Epidermal melanocyte (primary cell): ENCODE results near the gene IGFALS.

Experiments
- DNase-seq: peaks from one replicate; pipeline ENCODE4 v3.0.0; 2011; ENCODE audit warnings: low spot score; ENCODE audit not compliant: insufficient read length

The IGFALS gene

DNA sequence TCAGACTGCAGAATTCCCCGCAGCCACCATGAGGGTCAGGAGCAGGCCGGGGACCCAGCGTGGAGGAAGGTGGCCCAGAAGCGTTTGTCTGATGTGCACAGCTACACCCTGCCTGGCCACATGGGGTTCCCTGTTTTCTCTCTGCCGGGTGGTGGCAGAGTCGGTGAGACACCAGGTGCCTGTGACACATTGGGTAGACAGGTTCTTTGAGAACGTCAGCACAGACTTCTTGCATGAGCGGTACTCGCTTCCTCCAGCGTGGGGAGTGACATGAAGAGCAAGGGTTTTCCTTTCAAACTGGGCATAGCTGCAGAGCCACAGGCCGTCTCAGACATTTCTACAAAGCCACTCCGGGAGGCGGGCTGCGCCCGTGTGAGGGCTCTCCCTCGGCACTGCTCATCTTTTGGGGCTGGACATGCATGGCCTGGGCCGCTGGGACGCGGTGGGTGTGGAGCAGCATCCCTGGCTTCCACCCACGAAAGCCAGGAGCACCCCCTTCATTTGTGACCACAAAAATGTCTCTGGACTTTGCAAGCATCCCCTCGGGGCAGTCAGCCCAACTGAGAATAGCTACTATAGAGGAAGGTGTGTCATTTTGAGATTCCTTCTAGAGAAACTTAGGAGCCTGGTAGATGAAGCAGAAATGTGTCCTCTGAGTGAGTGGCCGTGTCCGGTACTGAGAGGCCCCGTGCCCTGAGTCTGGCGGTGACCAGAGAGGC, 48.2 kb downstream of the IGFALS start:
- DNase-seq: no peak

DNA sequence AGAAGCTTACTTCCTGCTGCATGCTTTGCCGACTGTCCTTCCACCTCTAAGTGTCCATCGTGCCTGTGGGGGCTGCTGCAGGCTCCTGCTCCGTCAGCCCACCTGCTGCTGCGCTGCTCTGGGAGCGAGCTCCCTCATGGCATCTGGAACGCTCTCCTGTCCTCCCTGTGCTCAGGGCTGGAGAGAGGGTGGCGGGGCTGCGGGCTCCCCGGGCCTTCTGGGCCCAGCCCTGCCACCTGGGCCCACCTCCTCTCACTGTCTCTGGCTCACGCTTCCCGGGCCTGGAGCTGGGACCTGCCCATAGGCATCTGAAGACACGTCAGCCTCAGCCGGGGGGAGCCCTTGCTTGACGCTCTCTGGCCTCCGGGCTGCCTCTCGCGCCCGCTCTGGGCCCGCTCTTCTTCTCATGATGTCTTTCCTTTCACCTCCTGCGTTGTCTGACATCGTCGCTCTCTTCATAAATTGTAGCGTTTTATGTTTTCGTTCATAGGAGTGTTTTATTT, 49.1 kb downstream of the IGFALS start:
- DNase-seq: no peak

DNA sequence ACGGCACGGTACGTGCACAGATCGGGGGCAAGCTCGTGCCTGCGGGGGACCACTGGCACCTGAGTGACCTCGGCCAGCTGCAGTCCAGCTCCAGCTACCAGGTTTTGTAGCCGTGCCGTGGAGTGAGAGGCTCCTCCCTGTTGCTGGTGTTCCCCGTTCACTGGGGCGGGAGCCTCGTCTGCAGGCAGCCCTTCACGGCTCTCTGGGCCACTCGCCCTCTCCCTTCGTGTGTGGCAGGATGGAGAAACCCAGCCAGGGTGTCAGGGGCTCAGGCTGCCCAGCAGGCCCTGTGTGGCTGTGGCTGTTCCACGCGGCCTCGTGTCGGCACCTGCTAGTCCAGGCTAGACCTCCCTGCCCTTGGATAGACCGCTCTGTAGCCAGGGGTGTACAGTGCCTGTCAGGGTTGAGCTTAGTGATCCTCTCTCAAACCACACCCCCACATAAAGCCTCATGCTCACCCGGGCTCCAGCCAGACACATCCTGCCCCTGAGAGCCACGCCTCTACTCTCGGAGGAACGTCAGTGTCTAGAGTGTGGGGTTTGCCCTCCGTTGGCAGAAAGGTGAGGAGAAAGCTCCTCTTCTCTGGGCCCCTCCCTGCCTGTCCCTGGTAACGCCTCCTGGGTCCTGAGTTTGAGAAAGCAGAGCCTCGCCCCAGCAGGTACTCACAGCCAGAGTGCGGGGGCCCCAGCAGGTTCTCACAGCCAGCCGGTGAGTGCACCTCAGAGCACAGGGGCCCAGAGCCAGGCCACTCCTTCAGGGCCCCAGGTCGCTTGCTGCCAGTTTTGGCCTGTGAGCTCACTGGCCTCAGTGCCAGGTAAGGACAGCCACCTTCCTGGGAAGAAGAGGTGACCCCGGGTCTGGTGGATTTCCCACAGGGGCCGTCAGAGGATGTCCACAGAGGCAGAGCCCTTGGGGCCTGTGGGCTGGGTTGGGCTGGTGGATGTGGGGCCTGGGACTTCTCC, 49.8 kb downstream of the IGFALS start:
- no peak for DNase-seq

DNA sequence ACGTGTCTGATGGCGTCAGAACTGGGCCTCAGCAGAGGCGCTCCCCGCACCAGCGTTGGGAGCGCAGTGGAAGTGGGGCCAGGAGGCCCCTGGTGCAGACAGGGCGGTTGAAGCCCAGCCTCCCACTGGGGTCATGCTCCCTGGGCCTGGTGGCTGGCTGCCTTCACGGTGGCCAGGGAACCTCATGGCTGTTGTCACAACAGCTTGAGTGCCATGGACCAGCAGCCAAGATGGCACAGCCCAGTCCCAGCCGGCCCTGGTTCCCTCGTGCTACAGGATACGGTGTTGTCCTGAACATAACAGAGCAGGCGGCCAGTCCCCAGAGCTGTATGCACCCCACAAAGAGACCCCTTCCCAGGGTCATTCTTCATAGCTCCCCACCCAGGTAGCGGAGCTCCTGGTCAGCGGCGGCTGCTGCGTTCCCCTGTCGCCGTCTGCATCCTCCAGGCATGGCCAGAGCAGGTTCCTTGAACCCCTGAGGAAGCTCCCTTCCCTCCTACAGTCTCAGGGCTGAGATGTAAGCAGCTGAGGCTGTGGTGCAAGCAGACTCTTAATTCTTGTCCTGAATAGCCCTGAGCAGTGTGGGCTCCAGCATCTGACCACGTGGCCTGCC, 51.8 kb downstream of the IGFALS start:
- no peak for DNase-seq

- DNase-seq: no peak
Observed at GRCh38 chr16:1740781-1741490, 52.6 kb downstream of the IGFALS start.
